ENCODE results near the gene ATP13A1.

ATP13A1 gene

GRCh38 chr19:19619181-19619848, 44.2 kb downstream of the ATP13A1 start:
- H3K4me3 ChIP-seq (ENCODE audit: low read depth, low read length): peak overlapping the region; percentile 37
- H3K4me2 ChIP-seq (ENCODE audit: low read length): peak overlapping the region; percentile 84
- H3K9me3 ChIP-seq (ENCODE audit: control insufficient read depth, low read length): no peaks in the 10 kb centered on the region
- H3K27ac ChIP-seq: no peak overlapping the region
- H3K9ac ChIP-seq: no peak overlapping the region
- H3K36me3 ChIP-seq (ENCODE audit: control insufficient read depth, insufficient read depth, low read length): no peaks in the 10 kb centered on the region
- no peaks in the 10 kb centered on the region for H3K79me2 ChIP-seq
- no peaks in the 10 kb centered on the region for H3K27me3 ChIP-seq (ENCODE audit: control insufficient read depth, insufficient read depth, low read length)
- peaks cover 3% of the 10 kb centered on the region for H3K4me1 ChIP-seq
- TF ChIP-seq, protein P1, sequence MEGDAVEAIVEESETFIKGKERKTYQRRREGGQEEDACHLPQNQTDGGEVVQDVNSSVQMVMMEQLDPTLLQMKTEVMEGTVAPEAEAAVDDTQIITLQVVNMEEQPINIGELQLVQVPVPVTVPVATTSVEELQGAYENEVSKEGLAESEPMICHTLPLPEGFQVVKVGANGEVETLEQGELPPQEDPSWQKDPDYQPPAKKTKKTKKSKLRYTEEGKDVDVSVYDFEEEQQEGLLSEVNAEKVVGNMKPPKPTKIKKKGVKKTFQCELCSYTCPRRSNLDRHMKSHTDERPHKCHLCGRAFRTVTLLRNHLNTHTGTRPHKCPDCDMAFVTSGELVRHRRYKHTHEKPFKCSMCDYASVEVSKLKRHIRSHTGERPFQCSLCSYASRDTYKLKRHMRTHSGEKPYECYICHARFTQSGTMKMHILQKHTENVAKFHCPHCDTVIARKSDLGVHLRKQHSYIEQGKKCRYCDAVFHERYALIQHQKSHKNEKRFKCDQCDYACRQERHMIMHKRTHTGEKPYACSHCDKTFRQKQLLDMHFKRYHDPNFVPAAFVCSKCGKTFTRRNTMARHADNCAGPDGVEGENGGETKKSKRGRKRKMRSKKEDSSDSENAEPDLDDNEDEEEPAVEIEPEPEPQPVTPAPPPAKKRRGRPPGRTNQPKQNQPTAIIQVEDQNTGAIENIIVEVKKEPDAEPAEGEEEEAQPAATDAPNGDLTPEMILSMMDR (IDR thresholded peaks at IDR 0.05): no peak
- H2AFZ ChIP-seq: peak overlapping the region; percentile 81

DNA sequence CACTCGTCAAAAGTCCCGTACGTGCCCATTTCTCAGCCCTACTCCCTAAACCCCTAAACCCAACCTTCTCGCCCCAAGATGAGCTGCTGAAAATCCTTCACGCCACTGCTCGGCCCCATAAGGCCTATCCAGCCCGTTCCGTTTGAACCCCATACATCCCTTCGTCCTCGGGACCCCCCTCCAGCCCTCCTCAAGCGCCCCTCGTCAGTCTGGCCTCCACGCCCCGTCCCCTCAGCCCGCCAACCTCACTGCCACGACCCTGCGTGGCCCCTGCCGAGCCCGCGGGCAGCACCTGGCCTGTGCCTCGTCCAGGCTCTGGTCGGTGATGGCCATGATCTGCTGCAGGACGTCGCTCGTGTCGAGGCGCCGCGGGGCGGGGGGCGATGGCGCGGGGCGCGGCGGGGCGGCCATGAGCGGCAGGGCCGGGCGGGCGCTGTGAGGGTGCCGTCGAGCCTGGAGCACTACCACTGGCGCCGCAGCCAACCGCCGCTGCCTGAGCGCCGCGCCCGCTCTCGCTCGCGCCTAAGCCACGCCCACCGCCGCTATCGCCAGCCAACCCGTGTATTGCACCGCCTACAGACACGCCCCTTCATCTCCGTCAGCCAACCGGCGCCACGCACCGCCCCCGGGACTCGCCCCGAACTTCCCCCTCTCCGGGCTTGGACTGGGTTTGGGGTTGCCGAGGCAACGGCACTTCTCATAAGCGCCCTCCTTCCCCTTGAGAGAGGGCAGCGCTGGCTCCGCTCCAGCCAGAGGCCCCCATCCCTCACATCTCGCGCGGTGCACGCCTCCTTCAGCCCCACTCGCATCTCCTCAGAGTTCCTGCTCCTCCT, 45.0 kb downstream of the ATP13A1 start, which contains the start of gene PBX4:
PBX4 (minus strand) TSS at position 469 of the 833 bp plus-strand sequence; CDS start at position 411, 58 bp downstream.
- Histone ChIP-seq H3K4me3 (ENCODE audit: low read depth, low read length) (peak within 1 kb of the TSS; percentile 45), H3K9me3 (ENCODE audit: control insufficient read depth, low read length) (no peaks in the 10 kb centered on the region), H3K4me2 (ENCODE audit: low read length) (peak within 1 kb of the TSS; percentile 84), H3K79me2 (no peaks in the 10 kb centered on the region), H2AFZ (peak within 1 kb of the TSS; percentile 81), H3K36me3 (ENCODE audit: control insufficient read depth, insufficient read depth, low read length) (no peaks in the 10 kb centered on the region), H3K27ac (no peak within 1 kb of the TSS), H3K27me3 (ENCODE audit: control insufficient read depth, insufficient read depth, low read length) (no peaks in the 10 kb centered on the region), H3K9ac (no peak within 1 kb of the TSS), H3K4me1 (peaks cover 3% of the 10 kb centered on the region)
- TF ChIP-seq, protein P1 (IDR thresholded peaks at IDR 0.05): no peak

- H3K4me2 ChIP-seq (ENCODE audit: low read length): no peak overlapping the region
- H3K4me1 ChIP-seq: peaks cover 3% of the 10 kb centered on the region
- no peak overlapping the region for H3K9ac ChIP-seq
- H3K27me3 ChIP-seq (ENCODE audit: control insufficient read depth, insufficient read depth, low read length): no peaks in the 10 kb centered on the region
- TF ChIP-seq, protein P1 (IDR thresholded peaks at IDR 0.05): no peak
- H3K79me2 ChIP-seq: no peaks in the 10 kb centered on the region
- no peak overlapping the region for H3K27ac ChIP-seq
- H3K4me3 ChIP-seq (ENCODE audit: low read depth, low read length): no peak overlapping the region
- H2AFZ ChIP-seq: no peak overlapping the region
- H3K36me3 ChIP-seq (ENCODE audit: control insufficient read depth, insufficient read depth, low read length): no peaks in the 10 kb centered on the region
- no peaks in the 10 kb centered on the region for H3K9me3 ChIP-seq (ENCODE audit: control insufficient read depth, low read length)
These were observed 48.4 kb downstream of the ATP13A1 start for GRCh38 chr19:19615086-19615485.

DNA sequence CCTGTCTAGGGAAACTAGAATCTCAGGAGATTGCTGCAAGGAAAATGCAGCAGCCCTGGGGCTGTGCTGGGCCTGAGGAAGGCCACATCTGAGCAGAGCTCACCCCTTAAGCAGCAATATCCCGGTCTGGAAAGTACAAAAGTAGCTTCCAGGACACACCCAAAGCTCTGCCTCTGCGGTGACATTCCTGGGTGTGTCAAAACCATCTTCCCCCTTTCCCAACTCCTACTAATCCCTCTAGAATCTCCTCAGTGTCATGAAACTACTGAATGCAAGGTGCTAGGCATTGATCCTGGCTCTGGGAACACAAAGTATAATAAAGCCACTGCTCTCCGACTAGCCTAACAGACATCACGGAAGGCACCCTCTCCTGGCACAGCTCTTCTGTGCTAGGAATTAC, 50.0 kb downstream of the ATP13A1 start:
- Histone ChIP-seq H3K4me1 (no peaks in the 10 kb centered on the region), H3K4me3 (ENCODE audit: low read depth, low read length) (no peak overlapping the region), H3K9ac (no peak overlapping the region), H3K36me3 (ENCODE audit: control insufficient read depth, insufficient read depth, low read length) (no peaks in the 10 kb centered on the region), H3K27me3 (ENCODE audit: control insufficient read depth, insufficient read depth, low read length) (no peaks in the 10 kb centered on the region), H3K9me3 (ENCODE audit: control insufficient read depth, low read length) (no peaks in the 10 kb centered on the region), H3K27ac (no peak overlapping the region), H3K79me2 (no peaks in the 10 kb centered on the region), H3K4me2 (ENCODE audit: low read length) (no peak overlapping the region), H2AFZ (no peak overlapping the region)
- TF ChIP-seq, protein P1 (IDR thresholded peaks at IDR 0.05): no peak

Measured in parathyroid adenoma (tissue), 2 donors.